ENCODE results near the gene EXOC6B.

EXOC6B gene

GRCh38 chr2:72800492-72800891 is 25.3 kb downstream of the EXOC6B start:
- TF ChIP-seq CTCF (conservative IDR thresholded peaks at IDR 0.05; ENCODE audit: low read depth): no peak
- ChIA-PET CTCF (interaction anchor here (0.6 kb wide), 1 partner anchor 308 kb away, joined by 4 read pairs; no protein-coding TSS in a partner anchor), POLR2A (ENCODE audit: low non-redundant PET) (no interaction called here)
- no peak for DNase-seq (ENCODE audit: low spot score)
- no peak overlapping the region for H3K27ac ChIP-seq

- DNase-seq (ENCODE audit: low spot score): no peak
- ChIA-PET CTCF (no interaction called here), POLR2A (ENCODE audit: low non-redundant PET) (no interaction called here)
- H3K27ac ChIP-seq: no peak overlapping the region
- TF ChIP-seq CTCF (conservative IDR thresholded peaks at IDR 0.05; ENCODE audit: low read depth): no peak
Measured at GRCh38 chr2:72797740-72798139, 28.1 kb downstream of the EXOC6B start.

DNA sequence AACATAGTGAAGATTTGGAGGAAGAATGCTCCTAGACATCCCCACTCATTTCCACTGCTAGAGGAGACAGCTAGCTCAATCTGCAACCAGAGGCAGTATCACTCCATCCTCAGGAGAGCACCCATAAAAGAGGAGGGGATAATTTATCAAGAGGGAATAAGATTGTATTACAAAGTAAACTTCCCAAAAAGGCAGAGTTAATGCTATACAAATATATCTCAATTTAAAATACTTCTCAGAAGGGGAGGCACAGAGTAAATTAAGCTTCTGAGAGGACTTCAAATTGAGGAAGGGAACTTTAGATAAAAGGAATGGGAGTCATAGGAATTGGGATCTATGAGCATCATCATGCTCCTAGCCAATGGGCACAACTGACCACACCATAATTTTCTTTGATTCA is 29.1 kb downstream of the EXOC6B start:
- TF ChIP-seq CTCF (conservative IDR thresholded peaks at IDR 0.05; ENCODE audit: low read depth): no peak
- H3K27ac ChIP-seq: no peak overlapping the region
- DNase-seq (ENCODE audit: low spot score): no peak
- ChIA-PET CTCF (no interaction called here), POLR2A (ENCODE audit: low non-redundant PET) (no interaction called here)

- ChIA-PET CTCF (no interaction called here), POLR2A (ENCODE audit: low non-redundant PET) (no interaction called here)
- H3K27ac ChIP-seq: no peak overlapping the region
- peak; percentile 54 for DNase-seq (ENCODE audit: low spot score)
- no peak for TF ChIP-seq CTCF (conservative IDR thresholded peaks at IDR 0.05; ENCODE audit: low read depth)
Measured at GRCh38 chr2:72794572-72794971, 31.3 kb downstream of the EXOC6B start.

DNA sequence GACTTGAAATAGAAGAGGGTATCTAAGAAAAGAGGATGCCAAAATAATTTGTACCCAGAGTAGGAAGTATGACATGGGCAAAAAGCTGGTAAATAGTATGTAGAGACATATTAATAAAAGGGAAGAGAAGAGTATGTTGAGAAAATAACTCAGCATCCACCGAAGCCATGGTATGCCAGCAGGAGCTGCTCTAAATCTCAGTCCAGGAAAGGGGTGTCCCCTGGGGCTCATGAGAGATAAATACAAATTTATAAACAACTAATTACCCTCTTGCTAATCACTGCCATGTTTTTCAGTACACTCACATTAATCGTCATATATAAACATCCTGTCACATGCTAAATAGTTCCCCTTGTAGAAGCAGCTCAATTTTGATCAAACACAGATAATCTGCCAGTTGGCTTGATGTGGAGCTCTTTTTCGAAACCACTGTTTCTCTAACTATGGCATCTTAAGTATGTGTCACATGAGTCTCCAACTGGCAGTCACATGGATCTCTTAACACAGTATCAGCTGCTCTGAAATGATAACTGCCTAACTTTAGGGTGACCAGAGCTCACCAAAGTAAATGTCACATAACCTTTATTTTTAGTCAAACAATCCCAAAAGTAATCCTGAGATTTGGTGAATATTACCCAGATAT is 31.9 kb downstream of the EXOC6B start:
- ChIA-PET CTCF (interaction anchor here (0.6 kb wide), 1 partner anchor 129 kb away, joined by 3 read pairs; no protein-coding TSS in a partner anchor), POLR2A (ENCODE audit: low non-redundant PET) (no interaction called here)
- H3K27ac ChIP-seq: no peak overlapping the region
- TF ChIP-seq CTCF (conservative IDR thresholded peaks at IDR 0.05; ENCODE audit: low read depth): no peak
- DNase-seq (ENCODE audit: low spot score): no peak

- no peak for TF ChIP-seq CTCF (conservative IDR thresholded peaks at IDR 0.05; ENCODE audit: low read depth)
- POLR2A ChIA-PET (ENCODE audit: low non-redundant PET): no interaction called here
- CTCF ChIA-PET: interaction anchor here (0.6 to 1.0 kb wide), 4 partner anchors 15 to 97 kb away, joined by 3 to 4 read pairs (median 3); no protein-coding TSS in a partner anchor
- DNase-seq (ENCODE audit: low spot score): no peak
- H3K27ac ChIP-seq: no peak overlapping the region
Measured at GRCh38 chr2:72789241-72789640, 36.6 kb downstream of the EXOC6B start.
